SK-N-SH (cell line): Measurements from ENCODE around the gene DEXI. TPM values are rescaled to one million over a fixed set of nuclear protein-coding genes. Genes with fewer than 3 reads are reported as not detected.
"Not testable (repeated sequence)": the region's sequence is repeated elsewhere in the genome, so short reads cannot be mapped to it uniquely, and the experiment has no call there.

Source experiments
- CTCF ChIA-PET: fragments of 300-600, 350-600 bp; formaldehyde crosslinking; extraction: SDS; loops from one replicate; lab custom pipeline; 2021; lab: Yijun Ruan, JAX
- POLR2A ChIA-PET: fragments of 350-600 bp; sonication (Branson Sonifier 250); formaldehyde crosslinking; extraction: SDS; loops from one replicate; lab custom pipeline; 2020; ENCODE audit warnings: antibody characterized with exemption, inconsistent platforms; lab: Yijun Ruan, JAX
- DNase-seq: peaks from one replicate; pipeline ENCODE4 v3.0.0; 2012
- H2AFZ ChIP-seq: fragments of 200-600 bp; sonication (generic); 2 replicates; pipeline ENCODE4 v1.8.1; 2016; ENCODE audit warnings: antibody characterized with exemption, mild to moderate bottlenecking, low read depth
- H3F3A ChIP-seq: fragments of 200-600 bp; sonication (generic); replicated peaks from 2 replicates; pipeline ENCODE3; 2016; ENCODE audit warnings: antibody characterized with exemption, mild to moderate bottlenecking; ENCODE audit not compliant: insufficient read depth
- H3K27ac ChIP-seq, 2 experiments: fragments of 200-500 bp in 1 of 2; fragments of 200-600 bp in 1 of 2; sonication (Bioruptor generic) in 1 of 2; sonication (generic), shearing (Covaris generic) in 1 of 2; 2 replicates each; pipeline versions ENCODE4 v1.5.1 to v1.6.1; 2014 to 2016; ENCODE audit warnings: low read depth in 2 of 2, inconsistent platforms in 1 of 2, low read length in 1 of 2, mild to moderate bottlenecking in 1 of 2, mixed read lengths in 1 of 2
- H3K27me3 ChIP-seq: fragments of 200-600 bp; sonication (generic), shearing (Covaris generic); 2 replicates; pipeline ENCODE4 v1.6.1; 2016; ENCODE audit warnings: mixed run types; ENCODE audit not compliant: insufficient read depth
- H3K36me3 ChIP-seq, 2 experiments: fragments of 200-500 bp in 1 of 2; fragments of 200-600 bp in 1 of 2; sonication (Bioruptor generic) in 1 of 2; sonication (generic) in 1 of 2; replicated peaks in 1 of 2; 2 replicates each; pipeline versions ENCODE3 to v1.5.1; 2014 to 2016; ENCODE audit warnings: low read length in 1 of 2, mild to moderate bottlenecking in 1 of 2; ENCODE audit not compliant: insufficient read depth in 2 of 2, control insufficient read depth in 1 of 2
- H3K4me1 ChIP-seq, 2 experiments: fragments of 200-500 bp in 1 of 2; fragments of 200-600 bp in 1 of 2; sonication (Bioruptor generic) in 1 of 2; sonication (generic), shearing (Covaris generic) in 1 of 2; 2 replicates each; pipeline versions ENCODE4 v1.5.1 to v1.6.1; 2014 to 2016; ENCODE audit warnings: low read depth in 1 of 2, low read length in 1 of 2, mixed run types in 1 of 2; ENCODE audit not compliant: insufficient read depth in 2 of 2, control insufficient read depth in 1 of 2
- H3K4me2 ChIP-seq: fragments of 200-600 bp; sonication (generic), shearing (Covaris generic); 2 replicates; pipeline ENCODE4 v1.6.1; 2017; ENCODE audit warnings: mixed run types
- H3K4me3 ChIP-seq, 2 experiments: fragments of 200-500 bp in 1 of 2; fragments of 200-600 bp in 1 of 2; sonication (Bioruptor generic) in 1 of 2; sonication (generic), shearing (Covaris generic) in 1 of 2; 2 replicates each; pipeline versions ENCODE4 v1.5.1 to v1.8.1; 2014 to 2016; ENCODE audit warnings: low read depth in 2 of 2, inconsistent platforms in 1 of 2, low read length in 1 of 2, mild to moderate bottlenecking in 1 of 2, mixed read lengths in 1 of 2, moderate library complexity in 1 of 2
- H3K79me2 ChIP-seq: fragments of 200-600 bp; sonication (generic); 2 replicates; pipeline ENCODE4 v1.8.1; 2017; ENCODE audit warnings: mild to moderate bottlenecking; ENCODE audit not compliant: insufficient read depth
- H3K9ac ChIP-seq: fragments of 200-600 bp; sonication (generic); 2 replicates; pipeline ENCODE4 v1.6.1; 2017; ENCODE audit warnings: mixed run types
- H3K9me2 ChIP-seq: fragments of 200-600 bp; sonication (generic); 2 replicates; pipeline ENCODE4 v1.6.1; 2017; ENCODE audit warnings: mixed run types
- H3K9me3 ChIP-seq: fragments of 200-600 bp; sonication (generic); 2 replicates; pipeline ENCODE4 v1.6.1; 2017; ENCODE audit warnings: mixed run types, mild to moderate bottlenecking, moderate library complexity
- H4K20me1 ChIP-seq: fragments of 200-600 bp; sonication (generic); 2 replicates; pipeline ENCODE4 v1.6.1; 2017; ENCODE audit warnings: mild to moderate bottlenecking, mixed run types; ENCODE audit not compliant: insufficient read depth
- ELF1 ChIP-seq: IDR thresholded peaks from 2 replicates; pipeline ENCODE4 v1.4.0; 2012
- FOXM1 ChIP-seq: IDR thresholded peaks from 2 replicates; pipeline ENCODE4 v1.4.0; 2012; ENCODE audit warnings: low read depth, mild to moderate bottlenecking
- GATA2 ChIP-seq: sonication (generic); formaldehyde crosslinking; IDR thresholded peaks from 2 replicates; pipeline ENCODE4 v1.5.0; 2020; ENCODE audit warnings: mild to moderate bottlenecking, missing genetic modification reagents
- MEF2A ChIP-seq: IDR thresholded peaks from 2 replicates; pipeline ENCODE4 v1.4.0; 2012; ENCODE audit warnings: low read depth, borderline replicate concordance
- POLR2AphosphoS5 ChIP-seq: IDR thresholded peaks from 2 replicates; pipeline ENCODE4 v1.6.1; 2012; ENCODE audit warnings: low read depth, low read length
- RFX5 ChIP-seq: IDR thresholded peaks from 2 replicates; pipeline ENCODE4 v1.6.1; 2012; ENCODE audit warnings: mild to moderate bottlenecking, improper control_type of control experiment, low read length
- SIN3A ChIP-seq: IDR thresholded peaks from 2 replicates; pipeline ENCODE4 v1.6.1; 2012; ENCODE audit warnings: low read depth, mild to moderate bottlenecking, low read length, moderate library complexity, borderline replicate concordance
- TAF1 ChIP-seq: IDR thresholded peaks from 2 replicates; pipeline ENCODE4 v1.6.1; 2012; ENCODE audit warnings: low read depth, mild to moderate bottlenecking, low read length, moderate library complexity, borderline replicate concordance
- TCF12 ChIP-seq: IDR thresholded peaks from 2 replicates; pipeline ENCODE4 v1.4.0; 2012
- WGBS: methylation state at CpG from one replicate; pipeline ENCODE4 v1.1.6; 2017; ENCODE audit warnings: low lambda C conversion rate; 5-methylcytosine and 5-hydroxymethylcytosine counted together
- polyA plus RNA-seq, 3 experiments: library from polyadenylated mRNA; depleted of rRNA; stranded (reverse); fragments of >200 nt; gene quantifications; 2 replicates each; pipeline ENCODE4 v1.2.3, GENCODE V29; 2012
- TF ChIP-seq, protein P1 (sequence below): IDR thresholded peaks from 2 replicates; pipeline ENCODE4 v1.4.0; 2012; ENCODE audit warnings: low read depth, borderline replicate concordance
- TF ChIP-seq, protein P2 (sequence below): fragments of 200-600 bp; sonication (generic); IDR thresholded peaks from 2 replicates; pipeline ENCODE4 v1.6.1; 2017; ENCODE audit warnings: antibody characterized with exemption, mild to moderate bottlenecking, moderate library complexity
- TF ChIP-seq, protein P3 (sequence below): IDR thresholded peaks from 2 replicates; pipeline ENCODE4 v1.6.1; 2012; ENCODE audit warnings: mild to moderate bottlenecking, low read depth, low read length, moderate library complexity

DEXI gene
- polyA plus RNA-seq, 1 of the 3 experiments (the other 2 are of a cell fraction) = 55.5 TPM

DNA sequence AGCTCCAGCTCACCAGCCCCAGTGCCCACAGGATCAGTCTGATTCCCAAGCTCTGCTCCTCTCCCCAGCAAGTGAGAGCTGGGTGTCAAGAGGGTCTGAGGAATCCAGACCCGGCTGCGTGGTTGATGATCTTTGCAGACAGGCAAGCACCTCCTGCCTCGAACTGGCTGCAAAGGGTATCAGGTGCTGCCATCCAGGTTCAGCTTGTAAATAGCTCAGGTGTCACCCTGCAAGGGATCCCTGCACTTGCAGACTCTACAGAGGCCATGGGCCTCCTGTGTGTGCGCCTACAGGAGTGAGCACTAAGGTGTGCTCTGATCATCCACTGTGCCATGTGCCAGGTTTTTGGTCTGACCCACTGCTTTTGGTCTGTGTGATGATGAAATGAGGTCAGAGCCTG, 16.2 kb downstream of the DEXI start:
- no peaks in the 10 kb centered on the region for H3K9me3 ChIP-seq
- no peaks in the 10 kb centered on the region for H3K27me3 ChIP-seq
- H2AFZ ChIP-seq = no peak overlapping the region
- H3K4me2 ChIP-seq = no peak overlapping the region
- peaks cover 12% of the 10 kb centered on the region for H4K20me1 ChIP-seq
- H3K79me2 ChIP-seq = 0 out of 2 replicates have a peak, but pooled peaks cover 4% of the 10 kb centered on the region
- 81% methylated on average over 3 of the region's 4 CpGs for WGBS
- H3F3A ChIP-seq = no peaks in the 10 kb centered on the region
- H3K27ac ChIP-seq = no peak overlapping the region
- TF ChIP-seq, protein P1, sequence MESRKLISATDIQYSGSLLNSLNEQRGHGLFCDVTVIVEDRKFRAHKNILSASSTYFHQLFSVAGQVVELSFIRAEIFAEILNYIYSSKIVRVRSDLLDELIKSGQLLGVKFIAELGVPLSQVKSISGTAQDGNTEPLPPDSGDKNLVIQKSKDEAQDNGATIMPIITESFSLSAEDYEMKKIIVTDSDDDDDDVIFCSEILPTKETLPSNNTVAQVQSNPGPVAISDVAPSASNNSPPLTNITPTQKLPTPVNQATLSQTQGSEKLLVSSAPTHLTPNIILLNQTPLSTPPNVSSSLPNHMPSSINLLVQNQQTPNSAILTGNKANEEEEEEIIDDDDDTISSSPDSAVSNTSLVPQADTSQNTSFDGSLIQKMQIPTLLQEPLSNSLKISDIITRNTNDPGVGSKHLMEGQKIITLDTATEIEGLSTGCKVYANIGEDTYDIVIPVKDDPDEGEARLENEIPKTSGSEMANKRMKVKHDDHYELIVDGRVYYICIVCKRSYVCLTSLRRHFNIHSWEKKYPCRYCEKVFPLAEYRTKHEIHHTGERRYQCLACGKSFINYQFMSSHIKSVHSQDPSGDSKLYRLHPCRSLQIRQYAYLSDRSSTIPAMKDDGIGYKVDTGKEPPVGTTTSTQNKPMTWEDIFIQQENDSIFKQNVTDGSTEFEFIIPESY = no peak
- no peak for TF ChIP-seq POLR2AphosphoS5
- no peak for TF ChIP-seq SIN3A
- no peak for TF ChIP-seq ELF1
- no peak for TF ChIP-seq TCF12
- TF ChIP-seq FOXM1 = no peak
- H3K9ac ChIP-seq = no peak overlapping the region
- DNase-seq = no peak
- H3K36me3 ChIP-seq = peaks cover 5 to 22% of the 10 kb centered on the region in 2 experiments
- no peak overlapping the region for H3K4me3 ChIP-seq
- ChIA-PET POLR2A (interaction anchor here (0.9 kb wide), 1 partner anchor 182 kb away, joined by 3 read pairs; the partner anchor contains the start of gene NUBP1), CTCF (no interaction called here)
- H3K9me2 ChIP-seq = no peaks in the 10 kb centered on the region
- peaks cover 0 to 5% of the 10 kb centered on the region in 2 experiments; a peak in 1 of 4 replicates for H3K4me1 ChIP-seq

DNA sequence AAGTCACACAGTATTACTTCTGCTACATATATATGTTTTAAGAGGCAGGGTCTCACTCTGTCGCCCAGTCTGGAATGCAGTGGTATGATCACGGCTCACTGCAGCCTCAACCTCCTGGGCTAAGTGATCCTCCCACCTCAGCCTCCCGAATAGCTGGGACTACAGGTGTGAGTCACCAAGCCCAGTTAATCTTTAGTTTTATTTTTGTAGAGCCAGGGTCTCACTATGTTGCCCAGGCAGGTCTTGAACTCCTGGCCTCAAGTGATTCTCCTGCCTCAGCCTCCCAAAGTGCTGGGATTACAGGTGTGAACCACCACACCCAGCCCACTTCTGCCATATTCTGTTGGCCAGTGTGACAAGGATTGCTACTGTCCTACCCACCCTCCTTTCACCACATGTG, 17.0 kb downstream of the DEXI start:
- CTCF ChIA-PET, H3K27ac ChIP-seq, H3F3A ChIP-seq, H3K9ac ChIP-seq, H3K4me1 ChIP-seq, H3K79me2 ChIP-seq, H2AFZ ChIP-seq, H3K9me3 ChIP-seq, DNase-seq, H3K27me3 ChIP-seq, H3K4me3 ChIP-seq, H3K9me2 ChIP-seq, H3K4me2 ChIP-seq: not testable (repeated sequence)
- POLR2A ChIA-PET = interaction anchor here (0.9 kb wide), 1 partner anchor 181 kb away, joined by 3 read pairs; the partner anchor contains the start of gene NUBP1
- Histone ChIP-seq H3K36me3 (peaks cover 5 to 22% of the 10 kb centered on the region in 2 experiments), H4K20me1 (peaks cover 11% of the 10 kb centered on the region)
- 100% methylated on average over 3 of the region's 3 CpGs for WGBS

DNA sequence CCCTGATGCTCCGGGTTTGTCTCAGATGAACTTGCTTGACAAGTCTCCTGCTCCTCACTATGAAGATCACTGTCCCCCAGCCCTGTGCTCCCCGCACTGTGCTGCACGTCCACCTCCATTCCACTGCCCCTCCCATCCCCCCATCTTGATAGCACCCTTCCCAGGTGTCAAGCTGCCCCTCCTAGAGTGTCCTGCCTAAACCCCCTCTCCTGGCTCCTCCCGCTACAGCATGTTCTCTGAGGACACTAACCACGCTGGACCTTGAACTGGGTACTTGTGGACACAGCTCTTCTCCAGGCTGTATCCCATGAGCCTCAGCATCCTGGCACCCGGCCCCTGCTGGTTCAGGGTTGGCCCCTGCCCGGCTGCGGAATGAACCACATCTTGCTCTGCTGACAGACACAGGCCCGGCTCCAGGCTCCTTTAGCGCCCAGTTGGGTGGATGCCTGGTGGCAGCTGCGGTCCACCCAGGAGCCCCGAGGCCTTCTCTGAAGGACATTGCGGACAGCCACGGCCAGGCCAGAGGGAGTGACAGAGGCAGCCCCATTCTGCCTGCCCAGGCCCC, 18.5 kb downstream of the DEXI start:
- Histone ChIP-seq H2AFZ (no peak overlapping the region), H3F3A (peaks cover 5% of the 10 kb centered on the region), H3K9me3 (no peaks in the 10 kb centered on the region), H3K4me1 (peaks cover 0 to 7% of the 10 kb centered on the region in 2 experiments; a peak in 1 of 4 replicates), H4K20me1 (no peaks in the 10 kb centered on the region), H3K27ac (no peak overlapping the region), H3K4me3 (no peak overlapping the region), H3K4me2 (no peak overlapping the region), H3K27me3 (no peaks in the 10 kb centered on the region), H3K79me2 (no peaks in the 10 kb centered on the region), H3K9ac (no peak overlapping the region), H3K9me2 (no peaks in the 10 kb centered on the region), H3K36me3 (peaks cover 5 to 22% of the 10 kb centered on the region in 2 experiments)
- CTCF ChIA-PET = no interaction called here
- POLR2A ChIA-PET = no interaction called here
- 90% methylated on average over 7 of the region's 14 CpGs for WGBS
- no peak for DNase-seq
- TF ChIP-seq RFX5 = no peak
- no peak for TF ChIP-seq TAF1
- no peak for TF ChIP-seq GATA2 (CRISPR knock-in tag)
- TF ChIP-seq, protein P2, sequence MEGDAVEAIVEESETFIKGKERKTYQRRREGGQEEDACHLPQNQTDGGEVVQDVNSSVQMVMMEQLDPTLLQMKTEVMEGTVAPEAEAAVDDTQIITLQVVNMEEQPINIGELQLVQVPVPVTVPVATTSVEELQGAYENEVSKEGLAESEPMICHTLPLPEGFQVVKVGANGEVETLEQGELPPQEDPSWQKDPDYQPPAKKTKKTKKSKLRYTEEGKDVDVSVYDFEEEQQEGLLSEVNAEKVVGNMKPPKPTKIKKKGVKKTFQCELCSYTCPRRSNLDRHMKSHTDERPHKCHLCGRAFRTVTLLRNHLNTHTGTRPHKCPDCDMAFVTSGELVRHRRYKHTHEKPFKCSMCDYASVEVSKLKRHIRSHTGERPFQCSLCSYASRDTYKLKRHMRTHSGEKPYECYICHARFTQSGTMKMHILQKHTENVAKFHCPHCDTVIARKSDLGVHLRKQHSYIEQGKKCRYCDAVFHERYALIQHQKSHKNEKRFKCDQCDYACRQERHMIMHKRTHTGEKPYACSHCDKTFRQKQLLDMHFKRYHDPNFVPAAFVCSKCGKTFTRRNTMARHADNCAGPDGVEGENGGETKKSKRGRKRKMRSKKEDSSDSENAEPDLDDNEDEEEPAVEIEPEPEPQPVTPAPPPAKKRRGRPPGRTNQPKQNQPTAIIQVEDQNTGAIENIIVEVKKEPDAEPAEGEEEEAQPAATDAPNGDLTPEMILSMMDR = no peak
- TF ChIP-seq, protein P3, sequence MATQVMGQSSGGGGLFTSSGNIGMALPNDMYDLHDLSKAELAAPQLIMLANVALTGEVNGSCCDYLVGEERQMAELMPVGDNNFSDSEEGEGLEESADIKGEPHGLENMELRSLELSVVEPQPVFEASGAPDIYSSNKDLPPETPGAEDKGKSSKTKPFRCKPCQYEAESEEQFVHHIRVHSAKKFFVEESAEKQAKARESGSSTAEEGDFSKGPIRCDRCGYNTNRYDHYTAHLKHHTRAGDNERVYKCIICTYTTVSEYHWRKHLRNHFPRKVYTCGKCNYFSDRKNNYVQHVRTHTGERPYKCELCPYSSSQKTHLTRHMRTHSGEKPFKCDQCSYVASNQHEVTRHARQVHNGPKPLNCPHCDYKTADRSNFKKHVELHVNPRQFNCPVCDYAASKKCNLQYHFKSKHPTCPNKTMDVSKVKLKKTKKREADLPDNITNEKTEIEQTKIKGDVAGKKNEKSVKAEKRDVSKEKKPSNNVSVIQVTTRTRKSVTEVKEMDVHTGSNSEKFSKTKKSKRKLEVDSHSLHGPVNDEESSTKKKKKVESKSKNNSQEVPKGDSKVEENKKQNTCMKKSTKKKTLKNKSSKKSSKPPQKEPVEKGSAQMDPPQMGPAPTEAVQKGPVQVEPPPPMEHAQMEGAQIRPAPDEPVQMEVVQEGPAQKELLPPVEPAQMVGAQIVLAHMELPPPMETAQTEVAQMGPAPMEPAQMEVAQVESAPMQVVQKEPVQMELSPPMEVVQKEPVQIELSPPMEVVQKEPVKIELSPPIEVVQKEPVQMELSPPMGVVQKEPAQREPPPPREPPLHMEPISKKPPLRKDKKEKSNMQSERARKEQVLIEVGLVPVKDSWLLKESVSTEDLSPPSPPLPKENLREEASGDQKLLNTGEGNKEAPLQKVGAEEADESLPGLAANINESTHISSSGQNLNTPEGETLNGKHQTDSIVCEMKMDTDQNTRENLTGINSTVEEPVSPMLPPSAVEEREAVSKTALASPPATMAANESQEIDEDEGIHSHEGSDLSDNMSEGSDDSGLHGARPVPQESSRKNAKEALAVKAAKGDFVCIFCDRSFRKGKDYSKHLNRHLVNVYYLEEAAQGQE = no peak
- TF ChIP-seq MEF2A = no peak
- TF ChIP-seq, protein P1 = no peak
